SK-N-SH treated with all-trans-retinoic acid at 6 μM for 48 hours (cell line): ENCODE measurements around the gene TXNRD2.

Experiments
- ATAC-seq: fragments of 200-7000 bp; cut with Tn5 transposase; 3 replicates; pipeline ENCODE4 v1.9.1; 2020; ENCODE audit warnings: mild to moderate bottlenecking, moderate library complexity
- ARNTL ChIP-seq: fragments of 450-650 bp; formaldehyde crosslinking; IDR thresholded peaks from 2 replicates; pipeline ENCODE4 v1.5.0; 2020; ENCODE audit warnings: low read depth, mild to moderate bottlenecking, moderate library complexity, borderline replicate concordance
- BACH2 ChIP-seq: fragments of 250-450 bp; sonication (Bioruptor Pico); IDR thresholded peaks from 2 replicates; pipeline ENCODE4 v1.9.0; 2021; ENCODE audit warnings: mild to moderate bottlenecking, borderline replicate concordance
- CREB5 ChIP-seq: fragments of 250-450 bp; sonication (Bioruptor Pico); IDR thresholded peaks from 2 replicates; pipeline ENCODE4 v1.5.1; 2020; ENCODE audit warnings: low read depth, mild to moderate bottlenecking, moderate library complexity
- CSDC2 ChIP-seq: fragments of 250-450 bp; sonication (Bioruptor Pico); IDR thresholded peaks from 2 replicates; pipeline ENCODE4 v1.5.0; 2020; ENCODE audit warnings: mild to moderate bottlenecking, moderate library complexity
- ESRRG ChIP-seq: fragments of 250-450 bp; sonication (Bioruptor Pico); IDR thresholded peaks from 2 replicates; pipeline ENCODE4 v1.6.1; 2021; ENCODE audit warnings: mild to moderate bottlenecking
- GLIS3 ChIP-seq: fragments of 250-450 bp; sonication (Bioruptor Pico); IDR thresholded peaks from 2 replicates; pipeline ENCODE4 v1.5.0; 2020; ENCODE audit warnings: mild to moderate bottlenecking, moderate library complexity
- ISL1 ChIP-seq: fragments of 250-450 bp; sonication (Bioruptor Pico); IDR thresholded peaks from 2 replicates; pipeline ENCODE4 v2.1.2; 2022; ENCODE audit warnings: mild to moderate bottlenecking, moderate library complexity
- OSR1 ChIP-seq: fragments of 250-450 bp; sonication (Bioruptor Pico); IDR thresholded peaks from 2 replicates; pipeline ENCODE4 v1.8.0; 2022; ENCODE audit warnings: moderate library complexity, mild to moderate bottlenecking, inconsistent platforms
- POU6F1 ChIP-seq: fragments of 250-450 bp; sonication (Bioruptor Pico); IDR thresholded peaks from 2 replicates; pipeline ENCODE4 v1.8.0; 2021; ENCODE audit warnings: low read depth, mild to moderate bottlenecking, moderate library complexity, borderline replicate concordance
- PPARA ChIP-seq: fragments of 250-450 bp; sonication (Bioruptor Pico); IDR thresholded peaks from 2 replicates; pipeline ENCODE4 v1.5.0; 2020; ENCODE audit warnings: mild to moderate bottlenecking, borderline replicate concordance
- RARB ChIP-seq: fragments of 250-450 bp; sonication (Bioruptor Pico); IDR thresholded peaks from 2 replicates; pipeline ENCODE4 v1.8.0; 2021; ENCODE audit warnings: mild to moderate bottlenecking, moderate library complexity
- SNAI2 ChIP-seq: fragments of 250-450 bp; sonication (Bioruptor Pico); IDR thresholded peaks from 2 replicates; pipeline ENCODE4 v1.5.0; 2020; ENCODE audit warnings: mild to moderate bottlenecking, moderate library complexity
- TCF4 ChIP-seq: fragments of 250-450 bp; sonication (Bioruptor Pico); IDR thresholded peaks from 2 replicates; pipeline ENCODE4 v1.8.0; 2021; ENCODE audit warnings: mild to moderate bottlenecking, moderate library complexity, borderline replicate concordance
- TSHZ2 ChIP-seq: fragments of 250-450 bp; sonication (Bioruptor Pico); IDR thresholded peaks from 2 replicates; pipeline ENCODE4 v1.5.0; 2020; ENCODE audit warnings: mild to moderate bottlenecking, moderate library complexity
- ZC3H10 ChIP-seq: fragments of 250-450 bp; sonication (Bioruptor Pico); IDR thresholded peaks from 2 replicates; pipeline ENCODE4 v1.5.1; 2021; ENCODE audit warnings: mild to moderate bottlenecking, moderate library complexity
- ZFP3 ChIP-seq: fragments of 250-450 bp; sonication (Bioruptor Pico); IDR thresholded peaks from 2 replicates; pipeline ENCODE4 v1.5.0; 2020; ENCODE audit warnings: mild to moderate bottlenecking, moderate library complexity
- ZFP30 ChIP-seq: fragments of 450-650 bp; formaldehyde crosslinking; IDR thresholded peaks from 2 replicates; pipeline ENCODE4 v1.5.0; 2022; ENCODE audit warnings: mild to moderate bottlenecking, moderate library complexity
- ZNF565 ChIP-seq: fragments of 450-650 bp; formaldehyde crosslinking; conservative IDR thresholded peaks from 2 replicates; pipeline ENCODE4 v1.5.0; 2020; ENCODE audit warnings: low read depth, mild to moderate bottlenecking, moderate library complexity
- ZNF70 ChIP-seq: fragments of 450-650 bp; formaldehyde crosslinking; IDR thresholded peaks from 2 replicates; pipeline ENCODE4 v1.5.0; 2020; ENCODE audit warnings: mild to moderate bottlenecking, moderate library complexity
- ZNF8 ChIP-seq: fragments of 450-650 bp; formaldehyde crosslinking; IDR thresholded peaks from 2 replicates; pipeline ENCODE4 v1.5.0; 2020; ENCODE audit warnings: mild to moderate bottlenecking, moderate library complexity
- TF ChIP-seq, protein P1 (sequence below): fragments of 250-450 bp; sonication (Bioruptor Pico); IDR thresholded peaks from 2 replicates; pipeline ENCODE4 v1.5.1; 2021; ENCODE audit warnings: mild to moderate bottlenecking, moderate library complexity

TXNRD2 gene

GRCh38 chr22:19904174-19904856, 37.3 kb downstream of the TXNRD2 start:
- no peak for ATAC-seq
- TF ChIP-seq ZFP3 (CRISPR knock-in tag) (no peak), ZNF70 (CRISPR knock-in tag) (no peak), TSHZ2 (no peak), ZNF565 (CRISPR knock-in tag) (no peak), RARB (CRISPR knock-in tag) (no peak), POU6F1 (no peak)

GRCh38 chr22:19903513-19903912, 38.1 kb downstream of the TXNRD2 start:
- no peak; the same call in 2 of the 3 replicates for ATAC-seq
- TF ChIP-seq OSR1 (CRISPR knock-in tag) (no peak), ZFP3 (CRISPR knock-in tag) (no peak), ARNTL (no peak), TCF4 (no peak), ESRRG (CRISPR knock-in tag) (no peak), ZNF70 (CRISPR knock-in tag) (no peak), ZNF565 (CRISPR knock-in tag) (no peak), RARB (CRISPR knock-in tag) (no peak)

- ATAC-seq = peak; percentile 25; the same call in 2 of the 3 replicates
Observed at GRCh38 chr22:19903031-19903430, 38.6 kb downstream of the TXNRD2 start.

GRCh38 chr22:19902245-19902715, 39.3 kb downstream of the TXNRD2 start:
- TF ChIP-seq ESRRG (CRISPR knock-in tag) (no peak), SNAI2 (CRISPR knock-in tag) (no peak), ZNF70 (CRISPR knock-in tag) (no peak), TCF4 (no peak), CSDC2 (no peak), BACH2 (no peak), RARB (CRISPR knock-in tag) (no peak), ZFP30 (CRISPR knock-in tag) (no peak), GLIS3 (CRISPR knock-in tag) (no peak), CREB5 (no peak), ISL1 (CRISPR knock-in tag) (no peak)
- TF ChIP-seq, all 23 proteins: peak for 0
- ATAC-seq = no peak

More at GRCh38 chr22:19903031-19903430, 38.6 kb downstream of the TXNRD2 start:
- TF ChIP-seq RARB (CRISPR knock-in tag) (no peak), ZNF8 (no peak), ESRRG (CRISPR knock-in tag) (no peak), GLIS3 (CRISPR knock-in tag) (no peak), ZNF565 (CRISPR knock-in tag) (no peak), ZFP30 (CRISPR knock-in tag) (no peak), POU6F1 (no peak)

GRCh38 chr22:19901577-19902244, 39.9 kb downstream of the TXNRD2 start:
- ATAC-seq = no peak
- TF ChIP-seq ZNF70 (CRISPR knock-in tag) (no peak), ZNF565 (CRISPR knock-in tag) (no peak), TCF4 (no peak), ARNTL (no peak), ZNF8 (no peak), ZC3H10 (CRISPR knock-in tag) (no peak), ISL1 (CRISPR knock-in tag) (no peak), POU6F1 (no peak), PPARA (CRISPR knock-in tag) (no peak), GLIS3 (CRISPR knock-in tag) (no peak), BACH2 (no peak)
- TF ChIP-seq, protein P1, sequence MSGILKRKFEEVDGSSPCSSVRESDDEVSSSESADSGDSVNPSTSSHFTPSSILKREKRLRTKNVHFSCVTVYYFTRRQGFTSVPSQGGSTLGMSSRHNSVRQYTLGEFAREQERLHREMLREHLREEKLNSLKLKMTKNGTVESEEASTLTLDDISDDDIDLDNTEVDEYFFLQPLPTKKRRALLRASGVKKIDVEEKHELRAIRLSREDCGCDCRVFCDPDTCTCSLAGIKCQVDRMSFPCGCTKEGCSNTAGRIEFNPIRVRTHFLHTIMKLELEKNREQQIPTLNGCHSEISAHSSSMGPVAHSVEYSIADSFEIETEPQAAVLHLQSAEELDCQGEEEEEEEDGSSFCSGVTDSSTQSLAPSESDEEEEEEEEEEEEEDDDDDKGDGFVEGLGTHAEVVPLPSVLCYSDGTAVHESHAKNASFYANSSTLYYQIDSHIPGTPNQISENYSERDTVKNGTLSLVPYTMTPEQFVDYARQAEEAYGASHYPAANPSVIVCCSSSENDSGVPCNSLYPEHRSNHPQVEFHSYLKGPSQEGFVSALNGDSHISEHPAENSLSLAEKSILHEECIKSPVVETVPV (CRISPR knock-in tag) = no peak
